GM23248 (cell line): ENCODE measurements around the gene ERI2.

Experiments
- EZH2 ChIP-seq: fragments of 200-600 bp; sonication (generic); IDR thresholded peaks from 2 replicates; pipeline ENCODE4 v1.6.1; 2018; ENCODE audit warnings: antibody characterized with exemption, mild to moderate bottlenecking; ENCODE audit not compliant: insufficient read depth, poor library complexity, severe bottlenecking
- EZH2phosphoT487 ChIP-seq: fragments of 200-600 bp; sonication (generic); IDR thresholded peaks from 2 replicates; pipeline ENCODE4 v1.6.1; 2018; ENCODE audit warnings: antibody characterized with exemption, moderate library complexity, mild to moderate bottlenecking, low read depth; ENCODE audit not compliant: insufficient read depth

DNA sequence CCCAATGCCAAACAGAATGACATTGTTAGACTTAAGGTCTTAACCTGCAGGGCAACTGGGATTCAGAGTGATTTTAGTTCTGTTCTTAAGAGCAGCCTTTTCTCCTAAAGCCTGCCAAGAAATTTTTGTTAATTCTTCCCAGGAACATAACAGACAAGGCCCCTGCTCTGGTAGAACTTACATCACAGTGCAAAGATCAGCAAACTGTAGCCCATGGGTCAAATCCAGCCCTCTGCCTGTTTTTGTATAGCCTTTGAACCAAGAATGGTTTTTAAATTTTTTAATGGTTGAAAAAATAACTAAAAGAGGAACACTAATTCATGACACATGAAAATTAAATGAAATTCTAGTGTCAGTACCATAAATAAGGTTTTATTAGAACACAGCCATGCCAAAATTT, 38.7 kb downstream of the ERI2 start:
- TF ChIP-seq EZH2 (no peak), EZH2phosphoT487 (no peak)
